Stomach (tissue), 4 donors: ENCODE data around the gene PRKACA.

Experiments used
- EP300 ChIP-seq: sonication (generic); formaldehyde crosslinking; IDR thresholded peaks from one replicate; pipeline ENCODE4 v1.6.1; 2017; ENCODE audit warnings: antibody characterized with exemption
- POLR2A ChIP-seq, 4 donors: fragments of 450-650 bp; IDR thresholded peaks; one replicate each; pipeline ENCODE4 v1.6.1; 2016; ENCODE audit warnings: antibody characterized with exemption in 4 of 4, control low read depth in 2 of 4, mild to moderate bottlenecking in 1 of 4, moderate library complexity in 1 of 4
- POLR2AphosphoS5 ChIP-seq, 3 donors: sonication (generic); formaldehyde crosslinking; IDR thresholded peaks; one replicate each; pipeline ENCODE4 v1.6.1; 2016; ENCODE audit warnings: antibody characterized with exemption in 3 of 3
- TF ChIP-seq, protein P1 (sequence below), 7 experiments: fragments of 450-650 bp in 4 of 7; fragments of 200-600 bp in 3 of 7; sonication (generic) in 3 of 7; IDR thresholded peaks; one replicate each; pipeline ENCODE4 v1.5.1; 2016 to 2019; ENCODE audit warnings: antibody characterized with exemption in 7 of 7, control low read depth in 2 of 7, mild to moderate bottlenecking in 1 of 7

DNA sequence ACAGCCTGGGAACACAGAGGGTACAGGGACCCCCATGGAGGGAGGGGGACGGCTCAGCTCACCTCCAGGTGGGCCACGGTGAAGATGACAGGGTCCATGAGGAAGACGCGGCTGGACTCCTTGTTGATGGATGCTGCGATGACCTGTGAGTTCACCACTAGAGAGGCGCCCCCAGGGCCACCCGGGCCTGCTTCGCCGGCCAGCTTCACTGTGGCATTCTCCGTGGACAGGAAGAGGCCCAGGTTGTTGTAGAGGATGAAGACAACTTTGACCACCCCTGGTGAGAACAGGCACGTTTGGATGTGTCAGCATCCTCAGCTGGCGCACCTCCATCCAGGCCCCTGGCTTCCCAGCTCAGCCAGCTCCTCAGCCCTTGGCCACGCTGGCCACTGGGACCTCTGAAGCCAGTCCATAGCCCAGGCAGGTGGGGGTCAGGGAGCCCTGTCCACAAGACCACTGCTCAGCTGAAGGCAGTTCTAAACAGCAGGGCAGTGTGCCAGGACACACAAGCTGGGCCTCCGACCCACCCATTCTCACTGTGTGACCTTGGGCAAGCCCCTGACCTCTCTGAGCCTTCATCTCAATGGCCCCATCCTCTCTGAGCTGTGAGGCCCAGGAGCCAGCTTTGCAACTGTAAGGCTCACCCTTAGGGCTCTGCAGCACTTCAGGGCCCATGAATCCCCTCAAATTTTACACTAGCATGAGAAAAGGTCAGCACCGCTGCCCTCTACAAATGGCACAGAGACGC lies 40.9 kb upstream of the PRKACA start:
- TF ChIP-seq, protein P1, sequence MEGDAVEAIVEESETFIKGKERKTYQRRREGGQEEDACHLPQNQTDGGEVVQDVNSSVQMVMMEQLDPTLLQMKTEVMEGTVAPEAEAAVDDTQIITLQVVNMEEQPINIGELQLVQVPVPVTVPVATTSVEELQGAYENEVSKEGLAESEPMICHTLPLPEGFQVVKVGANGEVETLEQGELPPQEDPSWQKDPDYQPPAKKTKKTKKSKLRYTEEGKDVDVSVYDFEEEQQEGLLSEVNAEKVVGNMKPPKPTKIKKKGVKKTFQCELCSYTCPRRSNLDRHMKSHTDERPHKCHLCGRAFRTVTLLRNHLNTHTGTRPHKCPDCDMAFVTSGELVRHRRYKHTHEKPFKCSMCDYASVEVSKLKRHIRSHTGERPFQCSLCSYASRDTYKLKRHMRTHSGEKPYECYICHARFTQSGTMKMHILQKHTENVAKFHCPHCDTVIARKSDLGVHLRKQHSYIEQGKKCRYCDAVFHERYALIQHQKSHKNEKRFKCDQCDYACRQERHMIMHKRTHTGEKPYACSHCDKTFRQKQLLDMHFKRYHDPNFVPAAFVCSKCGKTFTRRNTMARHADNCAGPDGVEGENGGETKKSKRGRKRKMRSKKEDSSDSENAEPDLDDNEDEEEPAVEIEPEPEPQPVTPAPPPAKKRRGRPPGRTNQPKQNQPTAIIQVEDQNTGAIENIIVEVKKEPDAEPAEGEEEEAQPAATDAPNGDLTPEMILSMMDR (IDR thresholded peaks at IDR 0.05) = no peak
- TF ChIP-seq POLR2A (IDR thresholded peaks at IDR 0.05) (no peak), EP300 (no peak), POLR2AphosphoS5 (IDR thresholded peaks at IDR 0.05) (no peak)
